ENCODE data around the gene ERC2.

Gene ERC2

DNA sequence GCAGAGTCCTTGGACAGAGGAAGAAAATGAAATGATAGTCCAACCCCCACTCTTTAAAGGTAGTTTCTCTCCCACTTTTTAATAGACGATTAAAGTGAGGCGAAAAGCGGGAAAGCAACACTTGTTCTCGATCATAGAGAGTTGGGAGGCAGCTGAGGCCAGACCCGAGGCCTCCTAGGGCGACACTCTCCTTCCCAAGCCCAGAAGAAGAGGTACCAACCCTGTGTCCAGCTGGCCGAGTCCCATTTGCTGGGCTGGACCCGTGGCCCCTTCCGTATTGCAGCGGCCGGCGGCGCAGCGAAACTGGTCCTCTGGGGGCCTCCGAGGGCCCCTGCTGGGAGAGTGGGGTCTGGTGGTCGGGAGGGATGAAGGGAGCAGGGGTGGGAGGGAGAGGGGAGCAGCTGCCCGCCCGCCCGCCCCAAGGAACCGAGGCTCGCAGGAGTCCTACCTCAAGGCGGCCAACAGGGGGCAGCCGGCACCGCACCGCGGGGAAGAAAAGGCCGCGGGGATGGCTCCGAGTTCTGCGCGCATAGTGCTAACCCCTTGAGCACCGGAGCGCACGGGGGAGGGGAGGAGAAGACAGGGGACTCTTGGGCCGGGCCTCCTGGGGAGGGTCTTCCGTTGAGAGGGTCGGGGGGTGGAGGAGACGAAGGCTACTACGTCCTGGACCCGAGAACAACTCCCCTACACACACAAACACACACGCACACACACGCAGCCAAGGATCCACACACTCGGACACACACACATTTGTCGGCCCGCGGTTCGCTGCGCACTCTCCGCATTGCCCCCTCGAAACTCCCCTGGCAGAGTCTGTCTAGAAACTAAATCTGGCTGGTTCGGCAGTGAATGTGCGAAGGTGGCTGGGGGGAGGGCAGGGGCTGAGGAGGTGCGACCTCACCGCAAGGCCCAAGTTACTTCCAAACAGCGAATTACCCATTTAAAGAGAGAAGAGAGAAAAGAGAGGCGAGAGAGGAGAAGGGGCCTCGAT is 983.2 kb downstream of the ERC2 start:
- peaks cover 41% of the 10 kb centered on the region for H3K4me1 Mint-ChIP-seq
- H3K9me3 Mint-ChIP-seq: no peaks in the 10 kb centered on the region
- H3K27me3 Mint-ChIP-seq (ENCODE audit: low read depth): peaks cover 55% of the 10 kb centered on the region
- peak; percentile 82 to 92 (median 91) for TF ChIP-seq CTCF (IDR thresholded peaks at IDR 0.05; ENCODE audit: unreplicated experiment in 3 of 3)
- peak overlapping the region; percentile 93 to 98 (median 94) for H3K27ac Mint-ChIP-seq
- peak overlapping the region; percentile 94 to 97 (median 94) for H3K4me3 Mint-ChIP-seq
- H3K36me3 Mint-ChIP-seq (ENCODE audit: low read depth): peaks cover 5% of the 10 kb centered on the region

DNA sequence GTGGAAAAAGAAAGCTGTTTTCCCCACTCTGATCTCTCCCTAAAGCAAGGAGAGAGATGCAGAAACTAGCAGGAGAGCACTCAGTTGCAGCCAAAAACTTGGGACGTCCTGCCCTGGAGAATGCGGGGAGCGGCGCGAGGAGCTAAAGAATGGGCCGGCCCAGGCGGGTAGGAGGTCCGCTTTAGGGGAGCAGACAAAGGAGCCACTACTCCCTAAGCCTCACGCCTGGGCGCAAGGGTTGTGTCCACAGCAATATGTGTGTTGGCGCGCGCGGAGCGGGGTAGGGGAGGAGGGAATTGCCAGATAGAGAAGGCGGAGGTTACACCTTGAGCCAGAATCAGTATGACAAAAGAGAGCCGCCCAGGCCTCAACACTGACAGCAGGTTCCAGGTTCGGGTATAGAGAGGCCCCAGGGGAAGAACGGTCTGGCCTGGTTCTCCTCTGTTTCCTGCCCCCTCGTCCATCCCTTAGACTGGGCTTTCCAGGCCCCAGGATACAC is 984.0 kb downstream of the ERC2 start:
- no peak for TF ChIP-seq CTCF (IDR thresholded peaks at IDR 0.05; ENCODE audit: unreplicated experiment in 3 of 3)
- Mint-ChIP-seq H3K27ac (peak overlapping the region; percentile 93 to 98 (median 94)), H3K36me3 (ENCODE audit: low read depth) (peaks cover 14% of the 10 kb centered on the region), H3K4me3 (peak overlapping the region; percentile 94 to 97 (median 94)), H3K27me3 (ENCODE audit: low read depth) (peaks cover 55% of the 10 kb centered on the region), H3K4me1 (peaks cover 41% of the 10 kb centered on the region), H3K9me3 (no peaks in the 10 kb centered on the region)

DNA sequence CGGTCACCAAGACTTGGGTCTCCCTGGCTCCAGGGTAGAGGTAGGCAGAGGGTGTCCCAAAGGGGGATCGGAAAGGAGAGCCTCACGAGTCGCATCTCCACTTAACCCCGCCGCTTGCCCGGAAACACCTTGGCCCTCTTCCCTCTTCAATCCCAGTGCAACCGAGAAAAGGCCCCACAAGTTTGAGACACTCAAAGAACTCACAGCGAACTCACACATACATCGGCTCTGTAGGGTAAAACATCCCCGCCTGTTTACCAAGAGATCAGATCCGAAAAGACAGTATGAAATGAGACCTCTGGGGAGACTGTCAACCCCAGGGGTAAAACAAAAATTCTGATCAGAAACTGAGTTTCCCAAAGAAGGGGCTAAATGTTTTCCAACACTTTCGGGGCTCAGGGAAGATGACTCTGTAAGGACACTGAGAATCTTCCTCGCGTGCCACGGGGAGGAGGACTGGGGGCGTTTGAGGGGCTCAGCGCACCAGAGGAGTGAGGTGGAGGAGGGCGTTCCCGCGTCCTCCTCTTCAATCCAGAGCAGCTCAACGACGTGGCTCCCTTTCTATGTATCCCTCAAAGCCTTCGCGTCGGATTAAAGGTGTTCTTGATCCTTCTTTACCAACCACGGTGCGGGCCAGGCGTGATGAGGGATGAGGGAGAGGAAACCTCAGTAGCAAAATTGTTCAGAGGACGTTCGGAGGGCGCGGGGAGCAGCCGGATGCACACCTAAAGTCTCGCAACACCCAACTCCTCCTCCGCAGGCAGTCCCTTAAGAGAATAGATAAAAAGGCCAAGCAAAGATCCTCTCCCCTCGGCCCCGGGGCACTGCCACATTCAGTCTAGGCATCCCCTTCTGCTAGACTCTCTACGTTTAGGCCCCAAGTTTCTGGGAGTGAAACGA is 984.8 kb downstream of the ERC2 start:
- H3K4me3 Mint-ChIP-seq: peak overlapping the region; percentile 94 to 97 (median 94)
- H3K9me3 Mint-ChIP-seq: no peaks in the 10 kb centered on the region
- H3K36me3 Mint-ChIP-seq (ENCODE audit: low read depth): peaks cover 20% of the 10 kb centered on the region
- TF ChIP-seq CTCF (IDR thresholded peaks at IDR 0.05; ENCODE audit: unreplicated experiment in 3 of 3): no peak
- H3K4me1 Mint-ChIP-seq: peaks cover 41% of the 10 kb centered on the region
- H3K27me3 Mint-ChIP-seq (ENCODE audit: low read depth): peaks cover 49% of the 10 kb centered on the region
- H3K27ac Mint-ChIP-seq: peak overlapping the region; percentile 93 to 98 (median 94)

- Mint-ChIP-seq H3K9me3 (no peaks in the 10 kb centered on the region), H3K27me3 (ENCODE audit: low read depth) (peaks cover 45% of the 10 kb centered on the region), H3K4me1 (peaks cover 46% of the 10 kb centered on the region), H3K4me3 (peak overlapping the region; percentile 94 to 97 (median 94)), H3K27ac (peak overlapping the region; percentile 93 to 98 (median 94)), H3K36me3 (ENCODE audit: low read depth) (peaks cover 28% of the 10 kb centered on the region)
- TF ChIP-seq CTCF (IDR thresholded peaks at IDR 0.05; ENCODE audit: unreplicated experiment in 3 of 3): no peak
Observed at GRCh38 chr3:55482496-55483195, 985.6 kb downstream of the ERC2 start.

DNA sequence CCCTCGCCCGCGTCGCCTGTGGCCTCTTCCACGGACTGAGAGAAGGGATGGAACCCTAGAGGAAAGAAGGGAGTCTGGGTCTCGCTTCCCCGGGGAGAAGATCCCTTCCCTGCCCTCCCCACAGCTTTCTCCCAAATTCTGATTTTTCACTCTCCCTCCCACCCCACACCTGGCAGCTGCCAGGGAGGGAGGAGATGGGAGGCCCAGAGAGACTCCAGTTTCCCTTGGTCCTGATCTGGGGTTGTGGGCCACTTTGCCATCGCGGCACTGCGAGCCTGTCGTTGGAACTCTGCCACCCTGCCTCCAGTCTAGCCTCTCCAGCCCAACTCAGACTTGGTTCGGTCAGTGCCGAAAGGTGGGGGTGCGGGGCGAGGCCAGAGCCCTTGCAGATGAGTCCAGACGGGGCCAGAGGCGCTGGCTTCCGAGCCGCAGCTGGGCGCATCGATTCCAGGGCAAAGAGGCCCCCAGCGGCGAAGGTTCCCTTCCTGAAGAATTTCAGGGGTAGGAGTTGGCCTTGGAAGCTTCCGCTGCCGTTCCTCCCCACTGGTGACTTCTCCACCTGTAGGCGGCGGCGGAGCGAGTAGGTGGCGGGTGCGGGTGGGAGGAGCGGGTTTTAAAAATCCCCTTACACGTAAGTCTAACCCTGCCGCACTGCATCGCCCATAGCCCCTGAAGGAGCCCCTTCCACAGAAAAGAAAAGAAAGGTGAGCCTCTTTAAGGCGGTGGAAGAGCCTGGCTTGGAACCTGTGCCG is 986.3 kb downstream of the ERC2 start:
- peak overlapping the region; percentile 56 to 73 (median 69) for H3K27ac Mint-ChIP-seq
- peaks cover 53% of the 10 kb centered on the region for H3K4me1 Mint-ChIP-seq
- no peak for TF ChIP-seq CTCF (IDR thresholded peaks at IDR 0.05; ENCODE audit: unreplicated experiment in 3 of 3)
- peak overlapping the region; percentile 94 to 97 (median 94) for H3K4me3 Mint-ChIP-seq
- H3K9me3 Mint-ChIP-seq: no peaks in the 10 kb centered on the region
- H3K36me3 Mint-ChIP-seq (ENCODE audit: low read depth): peaks cover 35% of the 10 kb centered on the region
- peaks cover 42% of the 10 kb centered on the region for H3K27me3 Mint-ChIP-seq (ENCODE audit: low read depth)
